GM12878 (cell line): ENCODE measurements around the gene TAAR2. TPM values are rescaled to one million over a fixed set of nuclear protein-coding genes. Genes with fewer than 3 reads are reported as not detected.

Source experiments
- ATAC-seq: fragments of 200-7000 bp; cut with Tn5 transposase; 3 replicates; pipeline ENCODE4 v1.9.1; 2020; ENCODE audit warnings: mild to moderate bottlenecking, moderate library complexity
- BruUV-seq: library from RNA; stranded (reverse); fragments of 400-500 nt; replicated peaks from 2 replicates; lab custom pipeline; 2021; lab: Mats Ljungman, UMichigan
- CTCF ChIA-PET: fragments of 300-600 bp; sonication (Branson Sonifier 250); formaldehyde crosslinking; extraction: SDS; loops from one replicate; lab custom pipeline; 2021; ENCODE audit warnings: inconsistent platforms; lab: Yijun Ruan, JAX
- POLR2A ChIA-PET: fragments of 350-600 bp; formaldehyde crosslinking; extraction: SDS; loops from one replicate; lab custom pipeline; 2021; ENCODE audit warnings: inconsistent platforms; lab: Charles Lee
- RAD21 ChIA-PET: fragments of 300-600 bp; sonication (Branson Sonifier 250); formaldehyde crosslinking; loops from one replicate; lab custom pipeline; 2023; ENCODE audit warnings: antibody characterized with exemption; ENCODE audit not compliant: unreplicated experiment; lab: Charles Lee
- SMC1A ChIA-PET: fragments of 300-600 bp; sonication (Branson Sonifier 250); formaldehyde crosslinking; loops from one replicate; lab custom pipeline; 2023; ENCODE audit not compliant: unreplicated experiment, uncharacterized antibody; lab: Charles Lee
- DNase-seq: peaks from one replicate; pipeline ENCODE4 v3.0.0-alpha.2; 2011; ENCODE audit warnings: low read depth, low spot score
- FAIRE-seq: peaks from 3 replicates; lab custom pipeline; 2011; peaks lifted over from hg19 to GRCh38; lab: Jason Lieb, UNC
- H2AFZ ChIP-seq: 2 replicates; pipeline ENCODE4 v1.6.0; 2011; ENCODE audit warnings: low read depth, low read length, control low read depth; ENCODE audit not compliant: control insufficient read depth
- H3K27ac ChIP-seq: 2 replicates; pipeline ENCODE4 v1.5.1; 2011; ENCODE audit warnings: control low read depth; ENCODE audit not compliant: control insufficient read depth, insufficient read depth
- H3K27me3 ChIP-seq, 2 experiments: replicated peaks in 1 of 2; 2 replicates each; pipeline versions ENCODE4 v1.6.0 to v1.6.1; 2011; ENCODE audit warnings: low read length in 1 of 2; ENCODE audit not compliant: control insufficient read depth in 2 of 2, insufficient read depth in 2 of 2
- H3K36me3 ChIP-seq, 2 experiments: 2 replicates each; pipeline ENCODE4 v1.5.1; 2011; ENCODE audit warnings: low read length in 1 of 2; ENCODE audit not compliant: control insufficient read depth in 2 of 2, insufficient read depth in 2 of 2
- H3K4me1 ChIP-seq: 2 replicates; pipeline ENCODE4 v1.6.1; 2011; ENCODE audit warnings: mild to moderate bottlenecking, low read length, moderate library complexity, mixed read lengths; ENCODE audit not compliant: control insufficient read depth, insufficient read depth
- H3K4me2 ChIP-seq: 2 replicates; pipeline ENCODE4 v1.6.0; 2011; ENCODE audit warnings: control low read depth; ENCODE audit not compliant: control insufficient read depth, insufficient read depth
- H3K4me3 ChIP-seq: fragments of 200-600 bp; sonication (generic); 2 replicates; pipeline ENCODE4 v1.5.1; 2016
- H3K79me2 ChIP-seq: 2 replicates; pipeline ENCODE4 v1.6.0; 2011; ENCODE audit warnings: low read length; ENCODE audit not compliant: control insufficient read depth, insufficient read depth
- H3K9ac ChIP-seq: 2 replicates; pipeline ENCODE4 v1.8.0; 2011; ENCODE audit warnings: low read length, control low read depth, mixed read lengths; ENCODE audit not compliant: control insufficient read depth, insufficient read depth
- H3K9me3 ChIP-seq: replicated peaks from 3 replicates; pipeline ENCODE4 v1.5.1; 2011; ENCODE audit warnings: mild to moderate bottlenecking, low read length; ENCODE audit not compliant: control insufficient read depth, insufficient read depth
- H4K20me1 ChIP-seq: 2 replicates; pipeline ENCODE4 v1.6.0; 2011; ENCODE audit not compliant: control insufficient read depth, insufficient read depth
- FOS ChIP-seq: IDR thresholded peaks from 3 replicates; pipeline ENCODE4 v1.6.1; 2011; ENCODE audit warnings: borderline replicate concordance; ENCODE audit not compliant: insufficient read length; ENCODE audit errors: extremely low read depth
- IRF4 ChIP-seq: IDR thresholded peaks from 2 replicates; pipeline ENCODE4 v1.6.1; 2011; ENCODE audit warnings: low read depth, low read length
- LARP7 ChIP-seq: fragments of 450-650 bp; IDR thresholded peaks from 2 replicates; pipeline ENCODE4 v1.6.1; 2017; ENCODE audit warnings: mild to moderate bottlenecking
- PAX5 ChIP-seq: IDR thresholded peaks from 2 replicates; pipeline ENCODE4 v1.6.1; 2011; ENCODE audit warnings: low read depth, low read length, borderline replicate concordance
- ZNF384 ChIP-seq: IDR thresholded peaks from 2 replicates; pipeline ENCODE4 v1.6.1; 2012; ENCODE audit warnings: low read depth, mild to moderate bottlenecking, low read length, improper control_type of control experiment, borderline replicate concordance
- ZSCAN29 ChIP-seq: fragments of 450-650 bp; IDR thresholded peaks from 2 replicates; pipeline ENCODE4 v1.6.1; 2017; ENCODE audit warnings: mild to moderate bottlenecking, moderate library complexity
- WGBS: methylation state at CpG from one replicate; pipeline ENCODE4 v1.1.6; 2016; ENCODE audit warnings: low lambda C conversion rate; ENCODE audit not compliant: insufficient replicate concordance, insufficient coverage; ENCODE audit errors: missing lambda C conversion rate; 5-methylcytosine and 5-hydroxymethylcytosine counted together
- in situ Hi-C: fragments of 300-500 bp; cut with MboI; formaldehyde crosslinking; loops from 9 replicates; pipeline ENCODE4 v1.14.3; 2018; ENCODE audit warnings: mixed read lengths
- intact Hi-C: fragments of 100-400 bp; cut with micrococcal nuclease; formaldehyde crosslinking; loops from one replicate; pipeline ENCODE4 v1.14.2; 2022; ENCODE audit not compliant: unreplicated experiment
- polyA plus RNA-seq, 11 experiments: library from polyadenylated mRNA; depleted of rRNA in 4 of 11; unstranded in 6 of 11; stranded (reverse) in 5 of 11; fragments of >200 nt; fragmentation: Nextera tagmentation in 4 of 11; fragmentation: Illumina TruSeq in 1 of 11; extraction: Ambion mirVana in 4 of 11; extraction: Trizol in 1 of 11; gene quantifications; 1 replicate in 1 of 11; 2 replicates in 10 of 11; pipeline versions ENCODE4 v1.2.1 to v1.2.3, GENCODE V29; 2011 to 2016; ENCODE audit warnings: inconsistent platforms in 2 of 11, missing spikeins in 2 of 11, low read depth in 1 of 11
- total RNA-seq, 4 experiments: library from RNA; depleted of rRNA in 3 of 4; stranded (reverse); fragments of >200 nt in 3 of 4; fragmentation: Illumina TruSeq in 1 of 4; extraction: Trizol in 1 of 4; gene quantifications; 2 replicates each; pipeline versions ENCODE4 v1.2.1 to v1.2.3, GENCODE V29; 2013 to 2021
- TF ChIP-seq, protein P1 (sequence below): fragments of 450-650 bp; IDR thresholded peaks from 2 replicates; pipeline ENCODE4 v1.6.1; 2018; ENCODE audit warnings: mild to moderate bottlenecking, low read depth, moderate library complexity; ENCODE audit not compliant: partially characterized antibody

The TAAR2 gene
- total and polyA plus RNA-seq, 10 of the 15 experiments (the other 5 are each of a cell fraction or from before 2014, with no cell fraction given) = not detected

GRCh38 chr6:132567566-132567965 lies 56.5 kb downstream of the TAAR2 start:
- no peak overlapping the region for H3K9ac ChIP-seq
- POLR2A ChIA-PET = no interaction called here
- H3K36me3 ChIP-seq = no peaks in the 10 kb centered on the region
- TF ChIP-seq IRF4 (no peak), PAX5 (no peak), LARP7 (no peak), ZSCAN29 (no peak), ZNF384 (no peak), FOS (no peak)
- TF ChIP-seq, protein P1, sequence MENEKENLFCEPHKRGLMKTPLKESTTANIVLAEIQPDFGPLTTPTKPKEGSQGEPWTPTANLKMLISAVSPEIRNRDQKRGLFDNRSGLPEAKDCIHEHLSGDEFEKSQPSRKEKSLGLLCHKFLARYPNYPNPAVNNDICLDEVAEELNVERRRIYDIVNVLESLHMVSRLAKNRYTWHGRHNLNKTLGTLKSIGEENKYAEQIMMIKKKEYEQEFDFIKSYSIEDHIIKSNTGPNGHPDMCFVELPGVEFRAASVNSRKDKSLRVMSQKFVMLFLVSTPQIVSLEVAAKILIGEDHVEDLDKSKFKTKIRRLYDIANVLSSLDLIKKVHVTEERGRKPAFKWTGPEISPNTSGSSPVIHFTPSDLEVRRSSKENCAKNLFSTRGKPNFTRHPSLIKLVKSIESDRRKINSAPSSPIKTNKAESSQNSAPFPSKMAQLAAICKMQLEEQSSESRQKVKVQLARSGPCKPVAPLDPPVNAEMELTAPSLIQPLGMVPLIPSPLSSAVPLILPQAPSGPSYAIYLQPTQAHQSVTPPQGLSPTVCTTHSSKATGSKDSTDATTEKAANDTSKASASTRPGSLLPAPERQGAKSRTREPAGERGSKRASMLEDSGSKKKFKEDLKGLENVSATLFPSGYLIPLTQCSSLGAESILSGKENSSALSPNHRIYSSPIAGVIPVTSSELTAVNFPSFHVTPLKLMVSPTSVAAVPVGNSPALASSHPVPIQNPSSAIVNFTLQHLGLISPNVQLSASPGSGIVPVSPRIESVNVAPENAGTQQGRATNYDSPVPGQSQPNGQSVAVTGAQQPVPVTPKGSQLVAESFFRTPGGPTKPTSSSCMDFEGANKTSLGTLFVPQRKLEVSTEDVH = no peak
- TF ChIP-seq, all 136 proteins: peak for 0
- Histone ChIP-seq H3K4me1 (no peaks in the 10 kb centered on the region), H3K79me2 (no peaks in the 10 kb centered on the region), H2AFZ (no peak overlapping the region), H4K20me1 (no peaks in the 10 kb centered on the region), H3K4me2 (no peak overlapping the region), H3K4me3 (no peak overlapping the region), H3K9me3 (no peaks in the 10 kb centered on the region), H3K27ac (no peak overlapping the region), H3K27me3 (no peaks in the 10 kb centered on the region)
- ChIA-PET CTCF (interaction anchor here (2.0 kb wide), 1 partner anchor 288 kb away, joined by 6 read pairs; no protein-coding TSS in a partner anchor), SMC1A (no interaction called here), RAD21 (no interaction called here)
- ATAC-seq (no peak), FAIRE-seq (no peak), DNase-seq (no peak)
- 0% methylated on average over 1 of the region's 1 CpG for WGBS
- intact Hi-C loops (no loop called here), in situ Hi-C loops (no loop called here)
- no TSS peak for BruUV-seq

Other genes with a start within 250 kb of the TAAR2 start
Only the 7 nearest of the 11 such genes appear.
- 28.8 and 33.4 TPM in 2 replicates for gene STX7, start 111.2 kb downstream of the TAAR2 start, total RNA-seq (2014; rRNA removed)
- gene STX7, start 111.2 kb downstream of the TAAR2 start, total RNA-seq (2014; rRNA removed; fragmentation: Illumina TruSeq; extraction: Trizol) = 44.2 and 50.1 TPM in 2 replicates
- 57.9 and 60.8 TPM in 2 replicates for gene STX7, start 111.2 kb downstream of the TAAR2 start, total RNA-seq (2021)
- 75.5 and 95.5 TPM in 2 replicates for gene STX7, start 111.2 kb downstream of the TAAR2 start, polyA plus RNA-seq (2011; rRNA removed)
- gene STX7, start 111.2 kb downstream of the TAAR2 start, polyA plus RNA-seq (2014; fragmentation: Illumina TruSeq; extraction: Trizol) = 66.1 and 70.2 TPM in 2 replicates
- 10 to 100 TPM; 26.5 to 30.7 TPM for gene STX7, start 111.2 kb downstream of the TAAR2 start, polyA plus RNA-seq (2014; fragmentation: Nextera tagmentation; extraction: Ambion mirVana)
- gene STX7, start 111.2 kb downstream of the TAAR2 start, polyA plus RNA-seq (2014; rRNA removed) = 38.6 and 40.0 TPM in 2 replicates
- gene STX7, start 111.2 kb downstream of the TAAR2 start, polyA plus RNA-seq (2016; fragmentation: Nextera tagmentation; extraction: Ambion mirVana) = 10 to 100 TPM; 52.5 to 58.1 TPM
- not detected in 2 replicates for gene TAAR9, start 86.0 kb downstream of the TAAR2 start, total RNA-seq (2014; rRNA removed)
- gene TAAR9, start 86.0 kb downstream of the TAAR2 start, total RNA-seq (2014; rRNA removed; fragmentation: Illumina TruSeq; extraction: Trizol) = not detected in 2 replicates
- gene TAAR9, start 86.0 kb downstream of the TAAR2 start, total RNA-seq (2021) = not detected in 2 replicates
- not detected in 2 replicates for gene TAAR9, start 86.0 kb downstream of the TAAR2 start, polyA plus RNA-seq (2011; rRNA removed)
- not detected in 2 replicates for gene TAAR9, start 86.0 kb downstream of the TAAR2 start, polyA plus RNA-seq (2014; fragmentation: Illumina TruSeq; extraction: Trizol)
- gene TAAR9, start 86.0 kb downstream of the TAAR2 start, polyA plus RNA-seq (2014; fragmentation: Nextera tagmentation; extraction: Ambion mirVana) = not detected
- not detected in 2 replicates for gene TAAR9, start 86.0 kb downstream of the TAAR2 start, polyA plus RNA-seq (2014; rRNA removed)
- not detected for gene TAAR9, start 86.0 kb downstream of the TAAR2 start, polyA plus RNA-seq (2016; fragmentation: Nextera tagmentation; extraction: Ambion mirVana)
- not detected in 2 replicates for gene TAAR8, start 71.6 kb downstream of the TAAR2 start, total RNA-seq (2014; rRNA removed)
- not detected in 2 replicates for gene TAAR8, start 71.6 kb downstream of the TAAR2 start, total RNA-seq (2014; rRNA removed; fragmentation: Illumina TruSeq; extraction: Trizol)
- gene TAAR8, start 71.6 kb downstream of the TAAR2 start, total RNA-seq (2021) = not detected in 2 replicates
- not detected in 2 replicates for gene TAAR8, start 71.6 kb downstream of the TAAR2 start, polyA plus RNA-seq (2011; rRNA removed)
- not detected in 2 replicates for gene TAAR8, start 71.6 kb downstream of the TAAR2 start, polyA plus RNA-seq (2014; fragmentation: Illumina TruSeq; extraction: Trizol)
- not detected for gene TAAR8, start 71.6 kb downstream of the TAAR2 start, polyA plus RNA-seq (2014; fragmentation: Nextera tagmentation; extraction: Ambion mirVana)
- not detected in 2 replicates for gene TAAR8, start 71.6 kb downstream of the TAAR2 start, polyA plus RNA-seq (2014; rRNA removed)
- gene TAAR8, start 71.6 kb downstream of the TAAR2 start, polyA plus RNA-seq (2016; fragmentation: Nextera tagmentation; extraction: Ambion mirVana) = not detected
- not detected in 2 replicates for gene TAAR6, start 54.0 kb downstream of the TAAR2 start, total RNA-seq (2014; rRNA removed)
- not detected in 2 replicates for gene TAAR6, start 54.0 kb downstream of the TAAR2 start, total RNA-seq (2014; rRNA removed; fragmentation: Illumina TruSeq; extraction: Trizol)
- gene TAAR6, start 54.0 kb downstream of the TAAR2 start, total RNA-seq (2021) = not detected in 2 replicates
- gene TAAR6, start 54.0 kb downstream of the TAAR2 start, polyA plus RNA-seq (2011; rRNA removed) = not detected in 2 replicates
- gene TAAR6, start 54.0 kb downstream of the TAAR2 start, polyA plus RNA-seq (2014; fragmentation: Illumina TruSeq; extraction: Trizol) = not detected in 2 replicates
- gene TAAR6, start 54.0 kb downstream of the TAAR2 start, polyA plus RNA-seq (2014; fragmentation: Nextera tagmentation; extraction: Ambion mirVana) = not detected
- gene TAAR6, start 54.0 kb downstream of the TAAR2 start, polyA plus RNA-seq (2014; rRNA removed) = not detected in 2 replicates
- not detected for gene TAAR6, start 54.0 kb downstream of the TAAR2 start, polyA plus RNA-seq (2016; fragmentation: Nextera tagmentation; extraction: Ambion mirVana)
- gene TAAR5, start 34.5 kb downstream of the TAAR2 start, total RNA-seq (2014; rRNA removed) = not detected in 2 replicates
- gene TAAR5, start 34.5 kb downstream of the TAAR2 start, total RNA-seq (2014; rRNA removed; fragmentation: Illumina TruSeq; extraction: Trizol) = not detected in 2 replicates
- not detected in 2 replicates for gene TAAR5, start 34.5 kb downstream of the TAAR2 start, total RNA-seq (2021)
- gene TAAR5, start 34.5 kb downstream of the TAAR2 start, polyA plus RNA-seq (2011; rRNA removed) = not detected in 2 replicates
- gene TAAR5, start 34.5 kb downstream of the TAAR2 start, polyA plus RNA-seq (2014; fragmentation: Illumina TruSeq; extraction: Trizol) = not detected in 2 replicates
- not detected for gene TAAR5, start 34.5 kb downstream of the TAAR2 start, polyA plus RNA-seq (2014; fragmentation: Nextera tagmentation; extraction: Ambion mirVana)
- gene TAAR5, start 34.5 kb downstream of the TAAR2 start, polyA plus RNA-seq (2014; rRNA removed) = not detected in 2 replicates
- gene TAAR5, start 34.5 kb downstream of the TAAR2 start, polyA plus RNA-seq (2016; fragmentation: Nextera tagmentation; extraction: Ambion mirVana) = not detected
- not detected in 2 replicates for gene TAAR1, start 34.9 kb upstream of the TAAR2 start, total RNA-seq (2014; rRNA removed)
- gene TAAR1, start 34.9 kb upstream of the TAAR2 start, total RNA-seq (2014; rRNA removed; fragmentation: Illumina TruSeq; extraction: Trizol) = not detected in 2 replicates
- not detected in 2 replicates for gene TAAR1, start 34.9 kb upstream of the TAAR2 start, total RNA-seq (2021)
- gene TAAR1, start 34.9 kb upstream of the TAAR2 start, polyA plus RNA-seq (2011; rRNA removed) = not detected in 2 replicates
- gene TAAR1, start 34.9 kb upstream of the TAAR2 start, polyA plus RNA-seq (2014; fragmentation: Illumina TruSeq; extraction: Trizol) = not detected in 2 replicates
- not detected for gene TAAR1, start 34.9 kb upstream of the TAAR2 start, polyA plus RNA-seq (2014; fragmentation: Nextera tagmentation; extraction: Ambion mirVana)
- gene TAAR1, start 34.9 kb upstream of the TAAR2 start, polyA plus RNA-seq (2014; rRNA removed) = not detected in 2 replicates
- not detected for gene TAAR1, start 34.9 kb upstream of the TAAR2 start, polyA plus RNA-seq (2016; fragmentation: Nextera tagmentation; extraction: Ambion mirVana)
- 0.05 TPM in 1 of 2 replicates, not detected in the other for gene VNN1, start 89.8 kb upstream of the TAAR2 start, total RNA-seq (2014; rRNA removed)
- not detected in 2 replicates for gene VNN1, start 89.8 kb upstream of the TAAR2 start, total RNA-seq (2014; rRNA removed; fragmentation: Illumina TruSeq; extraction: Trizol)
- gene VNN1, start 89.8 kb upstream of the TAAR2 start, total RNA-seq (2021) = not detected in 2 replicates
- gene VNN1, start 89.8 kb upstream of the TAAR2 start, polyA plus RNA-seq (2011; rRNA removed) = not detected in 2 replicates
- gene VNN1, start 89.8 kb upstream of the TAAR2 start, polyA plus RNA-seq (2014; fragmentation: Illumina TruSeq; extraction: Trizol) = not detected in 2 replicates
- gene VNN1, start 89.8 kb upstream of the TAAR2 start, polyA plus RNA-seq (2014; fragmentation: Nextera tagmentation; extraction: Ambion mirVana) = not detected
- gene VNN1, start 89.8 kb upstream of the TAAR2 start, polyA plus RNA-seq (2014; rRNA removed) = not detected in 2 replicates
- gene VNN1, start 89.8 kb upstream of the TAAR2 start, polyA plus RNA-seq (2016; fragmentation: Nextera tagmentation; extraction: Ambion mirVana) = not detected